GM12878 (cell line): ENCODE measurements around the gene NAT8L. TPM values are rescaled to one million over a fixed set of nuclear protein-coding genes. Genes with fewer than 3 reads are reported as not detected.

Source experiments
- ATAC-seq: fragments of 200-7000 bp; cut with Tn5 transposase; 3 replicates; pipeline ENCODE4 v1.9.1; 2020; ENCODE audit warnings: mild to moderate bottlenecking, moderate library complexity
- BruUV-seq: library from RNA; stranded (reverse); fragments of 400-500 nt; replicated peaks from 2 replicates; lab custom pipeline; 2021; lab: Mats Ljungman, UMichigan
- CTCF ChIA-PET: fragments of 300-600 bp; sonication (Branson Sonifier 250); formaldehyde crosslinking; extraction: SDS; loops from one replicate; lab custom pipeline; 2021; ENCODE audit warnings: inconsistent platforms; lab: Yijun Ruan, JAX
- POLR2A ChIA-PET: fragments of 350-600 bp; formaldehyde crosslinking; extraction: SDS; loops from one replicate; lab custom pipeline; 2021; ENCODE audit warnings: inconsistent platforms; lab: Charles Lee
- RAD21 ChIA-PET: fragments of 300-600 bp; sonication (Branson Sonifier 250); formaldehyde crosslinking; loops from one replicate; lab custom pipeline; 2023; ENCODE audit warnings: antibody characterized with exemption; ENCODE audit not compliant: unreplicated experiment; lab: Charles Lee
- SMC1A ChIA-PET: fragments of 300-600 bp; sonication (Branson Sonifier 250); formaldehyde crosslinking; loops from one replicate; lab custom pipeline; 2023; ENCODE audit not compliant: unreplicated experiment, uncharacterized antibody; lab: Charles Lee
- DNase-seq: peaks from one replicate; pipeline ENCODE4 v3.0.0-alpha.2; 2011; ENCODE audit warnings: low read depth, low spot score
- FAIRE-seq: peaks from 3 replicates; lab custom pipeline; 2011; peaks lifted over from hg19 to GRCh38; lab: Jason Lieb, UNC
- H2AFZ ChIP-seq: 2 replicates; pipeline ENCODE4 v1.6.0; 2011; ENCODE audit warnings: low read depth, low read length, control low read depth; ENCODE audit not compliant: control insufficient read depth
- H3K27ac ChIP-seq: 2 replicates; pipeline ENCODE4 v1.5.1; 2011; ENCODE audit warnings: control low read depth; ENCODE audit not compliant: control insufficient read depth, insufficient read depth
- H3K27me3 ChIP-seq, 2 experiments: replicated peaks in 1 of 2; 2 replicates each; pipeline versions ENCODE4 v1.6.0 to v1.6.1; 2011; ENCODE audit warnings: low read length in 1 of 2; ENCODE audit not compliant: control insufficient read depth in 2 of 2, insufficient read depth in 2 of 2
- H3K36me3 ChIP-seq, 2 experiments: 2 replicates each; pipeline ENCODE4 v1.5.1; 2011; ENCODE audit warnings: low read length in 1 of 2; ENCODE audit not compliant: control insufficient read depth in 2 of 2, insufficient read depth in 2 of 2
- H3K4me1 ChIP-seq: 2 replicates; pipeline ENCODE4 v1.6.1; 2011; ENCODE audit warnings: mild to moderate bottlenecking, low read length, moderate library complexity, mixed read lengths; ENCODE audit not compliant: control insufficient read depth, insufficient read depth
- H3K4me2 ChIP-seq: 2 replicates; pipeline ENCODE4 v1.6.0; 2011; ENCODE audit warnings: control low read depth; ENCODE audit not compliant: control insufficient read depth, insufficient read depth
- H3K4me3 ChIP-seq: fragments of 200-600 bp; sonication (generic); 2 replicates; pipeline ENCODE4 v1.5.1; 2016
- H3K79me2 ChIP-seq: 2 replicates; pipeline ENCODE4 v1.6.0; 2011; ENCODE audit warnings: low read length; ENCODE audit not compliant: control insufficient read depth, insufficient read depth
- H3K9ac ChIP-seq: 2 replicates; pipeline ENCODE4 v1.8.0; 2011; ENCODE audit warnings: low read length, control low read depth, mixed read lengths; ENCODE audit not compliant: control insufficient read depth, insufficient read depth
- H3K9me3 ChIP-seq: replicated peaks from 3 replicates; pipeline ENCODE4 v1.5.1; 2011; ENCODE audit warnings: mild to moderate bottlenecking, low read length; ENCODE audit not compliant: control insufficient read depth, insufficient read depth
- H4K20me1 ChIP-seq: 2 replicates; pipeline ENCODE4 v1.6.0; 2011; ENCODE audit not compliant: control insufficient read depth, insufficient read depth
- BACH1 ChIP-seq: fragments of 450-650 bp; IDR thresholded peaks from 2 replicates; pipeline ENCODE4 v1.6.1; 2017; ENCODE audit warnings: mild to moderate bottlenecking, borderline replicate concordance
- CBX5 ChIP-seq: sonication (generic); IDR thresholded peaks from 2 replicates; pipeline ENCODE4 v1.6.1; 2016; ENCODE audit warnings: low read depth, moderate library complexity, mild to moderate bottlenecking, inconsistent platforms
- DPF2 ChIP-seq: fragments of 450-650 bp; IDR thresholded peaks from 2 replicates; pipeline ENCODE4 v1.6.1; 2017; ENCODE audit warnings: mild to moderate bottlenecking
- IKZF1 ChIP-seq: fragments of 450-650 bp; conservative IDR thresholded peaks from 2 replicates; pipeline ENCODE4 v1.6.1; 2017; ENCODE audit warnings: antibody characterized with exemption, mild to moderate bottlenecking
- NR2F1 ChIP-seq: fragments of 450-650 bp; conservative IDR thresholded peaks from 2 replicates; pipeline ENCODE4 v1.6.1; 2017; ENCODE audit warnings: mild to moderate bottlenecking
- SIX5 ChIP-seq: IDR thresholded peaks from 2 replicates; pipeline ENCODE4 v1.6.1; 2011; ENCODE audit warnings: mild to moderate bottlenecking, low read depth, low read length, moderate library complexity; ENCODE audit not compliant: severe bottlenecking
- ZNF217 ChIP-seq: fragments of 450-650 bp; IDR thresholded peaks from 2 replicates; pipeline ENCODE4 v1.6.1; 2017; ENCODE audit warnings: antibody characterized with exemption, mild to moderate bottlenecking
- WGBS: methylation state at CpG from one replicate; pipeline ENCODE4 v1.1.6; 2016; ENCODE audit warnings: low lambda C conversion rate; ENCODE audit not compliant: insufficient replicate concordance, insufficient coverage; ENCODE audit errors: missing lambda C conversion rate; 5-methylcytosine and 5-hydroxymethylcytosine counted together
- in situ Hi-C: fragments of 300-500 bp; cut with MboI; formaldehyde crosslinking; loops from 9 replicates; pipeline ENCODE4 v1.14.3; 2018; ENCODE audit warnings: mixed read lengths
- intact Hi-C: fragments of 100-400 bp; cut with micrococcal nuclease; formaldehyde crosslinking; loops from one replicate; pipeline ENCODE4 v1.14.2; 2022; ENCODE audit not compliant: unreplicated experiment
- polyA plus RNA-seq, 11 experiments: library from polyadenylated mRNA; depleted of rRNA in 4 of 11; unstranded in 6 of 11; stranded (reverse) in 5 of 11; fragments of >200 nt; fragmentation: Nextera tagmentation in 4 of 11; fragmentation: Illumina TruSeq in 1 of 11; extraction: Ambion mirVana in 4 of 11; extraction: Trizol in 1 of 11; gene quantifications; 1 replicate in 1 of 11; 2 replicates in 10 of 11; pipeline versions ENCODE4 v1.2.1 to v1.2.3, GENCODE V29; 2011 to 2016; ENCODE audit warnings: inconsistent platforms in 2 of 11, missing spikeins in 2 of 11, low read depth in 1 of 11
- total RNA-seq, 4 experiments: library from RNA; depleted of rRNA in 3 of 4; stranded (reverse); fragments of >200 nt in 3 of 4; fragmentation: Illumina TruSeq in 1 of 4; extraction: Trizol in 1 of 4; gene quantifications; 2 replicates each; pipeline versions ENCODE4 v1.2.1 to v1.2.3, GENCODE V29; 2013 to 2021
- TF ChIP-seq, protein P1 (sequence below), 3 experiments: IDR thresholded peaks in 2 of 3; conservative IDR thresholded peaks in 1 of 3; 2 replicates each; pipeline ENCODE4 v1.5.1; 2011; ENCODE audit warnings: low read depth in 3 of 3, low read length in 3 of 3, mild to moderate bottlenecking in 3 of 3, control low read depth in 2 of 3, moderate library complexity in 2 of 3, inconsistent platforms in 1 of 3, mixed read lengths in 1 of 3; ENCODE audit not compliant: control insufficient read depth in 2 of 3, insufficient read depth in 1 of 3; ENCODE audit errors: extremely low read depth in 1 of 3
- TF ChIP-seq, protein P2 (sequence below): fragments of 450-650 bp; IDR thresholded peaks from 2 replicates; pipeline ENCODE4 v1.6.1; 2018; ENCODE audit warnings: borderline replicate concordance, mild to moderate bottlenecking; ENCODE audit not compliant: partially characterized antibody
- TF ChIP-seq, protein P3 (sequence below): fragments of 450-650 bp; formaldehyde crosslinking; IDR thresholded peaks from 2 replicates; pipeline ENCODE4 v1.5.0; 2022; ENCODE audit warnings: mild to moderate bottlenecking, missing genetic modification characterization

NAT8L gene
- total and polyA plus RNA-seq, 10 of the 15 experiments (the other 5 are each of a cell fraction or from before 2014, with no cell fraction given), result 0.01 to 0.31 (median 0.11) TPM; not detected in 5

DNA sequence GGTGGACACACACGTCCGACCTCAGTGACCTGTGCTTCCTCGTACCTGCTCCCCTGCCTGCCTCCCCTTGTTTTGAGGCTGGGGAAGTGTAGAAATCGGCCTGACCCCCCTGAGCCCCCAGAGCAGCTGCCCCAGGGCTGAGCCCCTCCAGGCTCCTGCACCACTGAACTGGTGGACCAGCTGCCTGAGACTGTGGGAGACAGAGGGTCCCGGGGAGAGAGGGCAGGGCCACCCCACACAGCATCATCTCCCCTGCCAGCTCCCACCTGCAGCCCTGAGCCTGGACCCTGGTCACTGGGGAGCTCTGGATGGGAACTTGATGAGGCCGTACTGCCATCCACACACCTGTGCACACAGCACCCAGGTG is 15.0 kb upstream of the NAT8L start (continued):
- TF ChIP-seq IKZF1, result no peak
- TF ChIP-seq ZNF217, result no peak
- TF ChIP-seq NR2F1, result no peak
- no peak for TF ChIP-seq DPF2
- TF ChIP-seq, protein P1, sequence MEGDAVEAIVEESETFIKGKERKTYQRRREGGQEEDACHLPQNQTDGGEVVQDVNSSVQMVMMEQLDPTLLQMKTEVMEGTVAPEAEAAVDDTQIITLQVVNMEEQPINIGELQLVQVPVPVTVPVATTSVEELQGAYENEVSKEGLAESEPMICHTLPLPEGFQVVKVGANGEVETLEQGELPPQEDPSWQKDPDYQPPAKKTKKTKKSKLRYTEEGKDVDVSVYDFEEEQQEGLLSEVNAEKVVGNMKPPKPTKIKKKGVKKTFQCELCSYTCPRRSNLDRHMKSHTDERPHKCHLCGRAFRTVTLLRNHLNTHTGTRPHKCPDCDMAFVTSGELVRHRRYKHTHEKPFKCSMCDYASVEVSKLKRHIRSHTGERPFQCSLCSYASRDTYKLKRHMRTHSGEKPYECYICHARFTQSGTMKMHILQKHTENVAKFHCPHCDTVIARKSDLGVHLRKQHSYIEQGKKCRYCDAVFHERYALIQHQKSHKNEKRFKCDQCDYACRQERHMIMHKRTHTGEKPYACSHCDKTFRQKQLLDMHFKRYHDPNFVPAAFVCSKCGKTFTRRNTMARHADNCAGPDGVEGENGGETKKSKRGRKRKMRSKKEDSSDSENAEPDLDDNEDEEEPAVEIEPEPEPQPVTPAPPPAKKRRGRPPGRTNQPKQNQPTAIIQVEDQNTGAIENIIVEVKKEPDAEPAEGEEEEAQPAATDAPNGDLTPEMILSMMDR (IDR thresholded peaks at IDR 0.05 in 2 of 3, conservative IDR thresholded peaks at IDR 0.05 in 1 of 3; ENCODE audit: control insufficient read depth in 2 of 3, extremely low read depth in 1 of 3, insufficient read depth in 1 of 3, low read depth in 3 of 3, low read length in 3 of 3), result no peak
- no peak for TF ChIP-seq SIX5

DNA sequence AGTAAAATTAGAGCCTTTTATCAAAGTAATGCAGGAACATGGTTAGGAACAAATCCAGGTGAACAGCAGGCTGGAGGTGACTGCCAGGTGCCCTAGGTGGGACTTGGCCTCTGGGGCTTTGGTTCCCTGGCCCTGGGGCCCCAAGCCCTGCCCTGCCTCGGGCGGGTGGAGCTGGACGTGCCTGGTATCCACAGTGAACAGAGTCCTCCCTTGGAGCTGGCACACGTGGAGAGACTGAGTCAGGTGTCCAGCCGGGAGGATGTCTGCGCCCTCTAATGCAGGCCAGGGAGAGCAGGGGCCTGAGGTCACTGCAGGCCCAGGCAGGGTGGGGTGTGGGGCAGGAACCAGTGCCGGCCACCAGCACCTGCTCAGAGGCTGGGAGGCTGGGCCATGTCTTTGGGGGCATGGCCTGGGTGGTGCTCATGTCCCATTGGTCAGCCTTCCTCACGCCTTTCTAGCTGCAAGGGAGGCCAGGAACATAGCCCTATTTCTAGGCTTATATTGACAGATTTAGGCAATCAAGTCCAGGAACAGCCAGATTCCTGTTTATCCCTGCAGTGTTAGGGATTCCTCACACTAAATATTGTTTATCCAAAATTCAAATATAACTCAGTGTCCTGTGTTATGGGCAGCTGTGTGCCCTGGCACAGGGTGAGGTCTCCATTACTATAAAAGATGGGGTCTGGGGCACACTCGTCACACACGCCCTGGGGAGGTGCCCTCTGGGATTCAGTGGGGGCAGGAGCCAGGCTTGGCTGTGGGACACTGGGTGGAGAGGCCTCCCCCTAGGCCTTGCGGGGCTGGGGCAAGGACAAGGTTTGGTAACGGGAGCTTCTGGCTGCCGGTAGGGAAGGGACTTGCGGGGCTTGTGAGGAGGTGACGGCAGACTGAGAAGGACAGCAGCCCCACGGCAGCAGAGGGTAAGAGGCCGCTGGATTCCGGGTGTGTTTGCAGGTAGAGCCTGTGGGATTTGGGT is 14.3 kb upstream of the NAT8L start:
- FAIRE-seq, result no peak
- no peak overlapping the region for H2AFZ ChIP-seq
- no peaks in the 10 kb centered on the region for H3K79me2 ChIP-seq
- no TSS peak for BruUV-seq
- no peaks in the 10 kb centered on the region for H4K20me1 ChIP-seq
- H3K4me1 ChIP-seq, result peaks cover 8% of the 10 kb centered on the region; the same call in 1 of the 2 replicates
- intact Hi-C loops (no loop called here), in situ Hi-C loops (no loop called here)
- no peak overlapping the region for H3K9ac ChIP-seq
- no peak overlapping the region for H3K4me3 ChIP-seq
- ChIA-PET CTCF (no interaction called here), SMC1A (no interaction called here), POLR2A (no interaction called here), RAD21 (no interaction called here)
- WGBS, result 78% methylated on average over 17 of the region's 18 CpGs
- no peak overlapping the region for H3K27ac ChIP-seq
- H3K4me2 ChIP-seq, result no peak overlapping the region
- H3K36me3 ChIP-seq, result no peaks in the 10 kb centered on the region
- no peak for DNase-seq
- peaks cover 3 to 4% of the 10 kb centered on the region in 2 experiments; a peak in 3 of 4 replicates for H3K27me3 ChIP-seq
- no peaks in the 10 kb centered on the region for H3K9me3 ChIP-seq
- ATAC-seq, result no peak
- TF ChIP-seq, protein P2, sequence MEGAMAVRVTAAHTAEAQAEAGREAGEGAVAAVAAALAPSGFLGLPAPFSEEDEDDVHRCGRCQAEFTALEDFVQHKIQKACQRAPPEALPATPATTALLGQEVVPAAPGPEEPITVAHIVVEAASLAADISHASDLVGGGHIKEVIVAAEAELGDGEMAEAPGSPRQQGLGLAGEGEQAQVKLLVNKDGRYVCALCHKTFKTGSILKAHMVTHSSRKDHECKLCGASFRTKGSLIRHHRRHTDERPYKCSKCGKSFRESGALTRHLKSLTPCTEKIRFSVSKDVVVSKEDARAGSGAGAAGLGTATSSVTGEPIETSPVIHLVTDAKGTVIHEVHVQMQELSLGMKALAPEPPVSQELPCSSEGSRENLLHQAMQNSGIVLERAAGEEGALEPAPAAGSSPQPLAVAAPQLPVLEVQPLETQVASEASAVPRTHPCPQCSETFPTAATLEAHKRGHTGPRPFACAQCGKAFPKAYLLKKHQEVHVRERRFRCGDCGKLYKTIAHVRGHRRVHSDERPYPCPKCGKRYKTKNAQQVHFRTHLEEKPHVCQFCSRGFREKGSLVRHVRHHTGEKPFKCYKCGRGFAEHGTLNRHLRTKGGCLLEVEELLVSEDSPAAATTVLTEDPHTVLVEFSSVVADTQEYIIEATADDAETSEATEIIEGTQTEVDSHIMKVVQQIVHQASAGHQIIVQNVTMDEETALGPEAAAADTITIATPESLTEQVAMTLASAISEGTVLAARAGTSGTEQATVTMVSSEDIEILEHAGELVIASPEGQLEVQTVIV, result no peak
- TF ChIP-seq BACH1 (no peak), CBX5 (no peak)
- TF ChIP-seq, protein P3, sequence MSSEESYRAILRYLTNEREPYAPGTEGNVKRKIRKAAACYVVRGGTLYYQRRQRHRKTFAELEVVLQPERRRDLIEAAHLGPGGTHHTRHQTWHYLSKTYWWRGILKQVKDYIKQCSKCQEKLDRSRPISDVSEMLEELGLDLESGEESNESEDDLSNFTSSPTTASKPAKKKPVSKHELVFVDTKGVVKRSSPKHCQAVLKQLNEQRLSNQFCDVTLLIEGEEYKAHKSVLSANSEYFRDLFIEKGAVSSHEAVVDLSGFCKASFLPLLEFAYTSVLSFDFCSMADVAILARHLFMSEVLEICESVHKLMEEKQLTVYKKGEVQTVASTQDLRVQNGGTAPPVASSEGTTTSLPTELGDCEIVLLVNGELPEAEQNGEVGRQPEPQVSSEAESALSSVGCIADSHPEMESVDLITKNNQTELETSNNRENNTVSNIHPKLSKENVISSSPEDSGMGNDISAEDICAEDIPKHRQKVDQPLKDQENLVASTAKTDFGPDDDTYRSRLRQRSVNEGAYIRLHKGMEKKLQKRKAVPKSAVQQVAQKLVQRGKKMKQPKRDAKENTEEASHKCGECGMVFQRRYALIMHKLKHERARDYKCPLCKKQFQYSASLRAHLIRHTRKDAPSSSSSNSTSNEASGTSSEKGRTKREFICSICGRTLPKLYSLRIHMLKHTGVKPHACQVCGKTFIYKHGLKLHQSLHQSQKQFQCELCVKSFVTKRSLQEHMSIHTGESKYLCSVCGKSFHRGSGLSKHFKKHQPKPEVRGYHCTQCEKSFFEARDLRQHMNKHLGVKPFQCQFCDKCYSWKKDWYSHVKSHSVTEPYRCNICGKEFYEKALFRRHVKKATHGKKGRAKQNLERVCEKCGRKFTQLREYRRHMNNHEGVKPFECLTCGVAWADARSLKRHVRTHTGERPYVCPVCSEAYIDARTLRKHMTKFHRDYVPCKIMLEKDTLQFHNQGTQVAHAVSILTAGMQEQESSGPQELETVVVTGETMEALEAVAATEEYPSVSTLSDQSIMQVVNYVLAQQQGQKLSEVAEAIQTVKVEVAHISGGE (CRISPR knock-in tag), result no peak
